CD1c-positive myeloid dendritic cell (primary cell): ENCODE data around the gene ZNF200.
"Not testable (repeated sequence)": the region's sequence is repeated elsewhere in the genome, so short reads cannot be mapped to it uniquely, and the experiment has no call there.

Experiments
- DNase-seq: peaks from one replicate; pipeline ENCODE4 v3.0.0-alpha.2; 2016; ENCODE audit errors: extremely low spot score

ZNF200 gene

GRCh38 chr16:3202903-3203539 is 31.9 kb downstream of the ZNF200 start:
- no peak for DNase-seq

- no peak for DNase-seq
Measured at GRCh38 chr16:3198334-3199072, 36.5 kb downstream of the ZNF200 start.

- not testable (repeated sequence) for DNase-seq
Measured at GRCh38 chr16:3197694-3198333, 37.1 kb downstream of the ZNF200 start.

DNA sequence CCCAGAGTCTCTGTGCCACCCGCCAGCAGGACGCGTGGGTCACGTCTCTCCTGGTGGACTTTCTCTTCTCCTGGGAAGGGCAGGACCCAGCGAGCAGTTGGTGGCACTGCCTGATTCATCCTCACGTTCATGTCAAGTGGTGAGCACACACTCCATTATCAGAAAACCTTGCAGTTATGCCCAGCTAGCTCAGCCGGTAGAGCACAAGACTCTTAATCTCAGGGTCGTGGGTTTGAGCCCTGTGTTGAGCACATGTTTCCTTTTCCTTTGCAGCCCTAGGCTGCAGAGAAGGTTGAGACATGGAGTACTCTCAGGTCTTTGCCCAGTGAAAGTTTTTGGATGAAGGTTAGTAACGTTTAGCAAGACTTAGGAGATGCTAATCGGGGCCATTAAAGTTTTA is 39.0 kb downstream of the ZNF200 start:
- DNase-seq = no peak

DNA sequence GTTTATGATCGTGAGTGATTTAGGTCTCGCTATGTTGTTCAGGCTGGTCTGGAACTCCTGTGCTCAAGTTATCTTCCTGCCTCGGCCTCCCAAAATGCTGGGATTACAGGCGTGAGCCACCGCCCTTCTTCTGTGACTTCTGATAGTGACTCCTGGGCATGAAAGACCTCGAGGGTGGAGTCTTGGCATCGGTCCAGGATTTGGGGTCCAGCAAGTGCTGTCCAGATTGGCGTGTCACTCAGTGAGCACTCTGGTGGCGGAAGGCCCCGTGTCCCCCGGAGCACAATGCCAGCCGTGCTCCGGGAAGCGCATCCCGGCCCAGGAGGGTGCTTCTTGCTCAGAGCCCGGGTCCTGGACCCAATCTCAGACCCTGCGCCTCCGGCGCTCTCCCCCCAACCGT is 40.2 kb downstream of the ZNF200 start:
- DNase-seq = no peak

DNA sequence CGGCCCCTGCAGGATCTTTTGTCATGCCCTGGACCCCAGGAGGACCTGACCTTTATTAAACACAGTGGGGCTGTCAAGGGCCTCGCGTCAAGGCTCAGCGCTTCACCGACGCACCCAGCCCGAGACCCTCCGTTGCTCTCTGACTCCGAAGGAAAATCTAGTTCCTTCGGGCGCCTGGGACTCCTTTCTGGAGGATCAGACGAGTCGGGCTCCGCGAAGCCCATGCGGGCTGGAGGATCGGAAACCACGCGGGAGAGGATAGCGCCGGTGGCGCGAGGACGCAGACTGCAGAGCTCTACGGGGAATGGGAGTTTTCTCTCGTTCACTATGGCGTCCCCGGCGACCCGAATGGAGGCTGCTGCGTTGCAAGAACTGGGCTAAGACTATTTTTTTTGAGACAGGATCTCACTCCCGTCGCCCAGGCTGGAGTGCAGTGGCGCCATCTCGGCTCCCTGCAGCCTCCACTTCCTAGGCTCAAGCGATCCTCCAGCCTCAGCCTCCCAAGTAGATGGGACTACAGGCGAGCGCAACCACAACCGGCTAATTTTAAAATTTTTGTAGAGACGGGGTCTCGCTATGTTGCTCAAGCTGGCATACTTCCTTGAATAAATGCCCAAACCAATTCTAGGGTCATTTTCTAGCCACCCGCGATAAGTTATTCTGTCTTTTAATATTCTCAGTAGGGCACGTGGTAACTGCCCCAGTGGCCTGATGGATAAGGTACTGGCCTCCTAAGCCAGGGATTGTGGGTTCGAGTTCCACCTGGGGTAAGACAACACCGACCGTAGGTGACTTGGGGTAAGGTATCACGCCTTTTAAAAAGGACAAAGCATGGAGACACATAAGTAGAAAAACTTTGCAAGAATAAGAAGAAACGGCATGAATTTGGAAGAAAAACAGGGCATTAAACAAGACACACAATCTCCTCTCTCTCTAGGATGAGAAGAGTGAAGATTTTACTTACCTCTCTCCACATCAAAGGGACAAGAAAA is 41.4 kb downstream of the ZNF200 start:
- DNase-seq = no peak

- DNase-seq = no peak
Measured at GRCh38 chr16:3192476-3193019, 42.4 kb downstream of the ZNF200 start.

DNA sequence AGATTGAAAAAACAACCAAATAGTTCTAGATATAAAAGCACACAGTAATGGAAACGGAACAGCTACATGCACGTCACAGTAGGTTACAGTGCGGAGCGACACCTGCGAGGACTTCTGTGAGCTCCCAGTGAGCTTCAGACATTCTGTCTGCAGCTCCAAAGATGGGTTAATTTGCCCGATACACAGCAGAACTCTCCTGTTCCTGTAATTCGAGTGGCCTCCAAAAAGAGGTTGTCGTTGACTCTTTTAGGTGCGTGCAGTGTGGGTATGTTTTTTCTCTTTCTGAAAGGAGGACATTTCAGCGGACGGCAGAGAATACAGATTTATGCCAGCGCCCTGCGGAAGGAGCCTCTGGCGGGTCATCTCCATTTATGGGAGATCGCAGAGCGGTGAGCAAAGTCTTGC is 44.0 kb downstream of the ZNF200 start:
- DNase-seq = no peak

DNA sequence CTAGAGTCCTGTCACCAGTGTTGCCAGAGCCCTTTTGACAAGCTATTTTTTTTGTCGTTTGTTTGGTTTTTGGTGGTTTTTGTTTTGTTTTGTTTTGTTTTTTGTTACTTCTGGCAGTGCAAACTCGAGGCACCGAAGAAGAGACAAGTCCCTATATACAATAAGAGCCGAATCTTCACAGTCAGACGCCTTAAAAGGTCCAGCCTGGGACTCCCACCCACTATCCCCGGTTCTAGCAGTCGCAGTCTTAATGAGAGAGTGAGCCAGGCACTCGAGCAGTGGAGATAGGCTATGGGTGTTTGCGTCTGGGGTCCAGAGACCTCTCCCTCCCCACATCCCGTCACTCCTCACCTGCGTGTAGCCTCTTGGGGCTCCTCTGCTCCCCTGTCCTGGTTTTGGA is 45.1 kb downstream of the ZNF200 start:
- no peak for DNase-seq

- DNase-seq = no peak
Measured at GRCh38 chr16:3188925-3189825, 45.8 kb downstream of the ZNF200 start.

GRCh38 chr16:3188675-3188924 is 46.4 kb downstream of the ZNF200 start:
- no peak for DNase-seq

GRCh38 chr16:3187798-3188674 is 46.9 kb downstream of the ZNF200 start, which contains the start of gene OR1F1:
OR1F1 (plus strand) TSS chr16:3188204.
- no peak for DNase-seq

DNA sequence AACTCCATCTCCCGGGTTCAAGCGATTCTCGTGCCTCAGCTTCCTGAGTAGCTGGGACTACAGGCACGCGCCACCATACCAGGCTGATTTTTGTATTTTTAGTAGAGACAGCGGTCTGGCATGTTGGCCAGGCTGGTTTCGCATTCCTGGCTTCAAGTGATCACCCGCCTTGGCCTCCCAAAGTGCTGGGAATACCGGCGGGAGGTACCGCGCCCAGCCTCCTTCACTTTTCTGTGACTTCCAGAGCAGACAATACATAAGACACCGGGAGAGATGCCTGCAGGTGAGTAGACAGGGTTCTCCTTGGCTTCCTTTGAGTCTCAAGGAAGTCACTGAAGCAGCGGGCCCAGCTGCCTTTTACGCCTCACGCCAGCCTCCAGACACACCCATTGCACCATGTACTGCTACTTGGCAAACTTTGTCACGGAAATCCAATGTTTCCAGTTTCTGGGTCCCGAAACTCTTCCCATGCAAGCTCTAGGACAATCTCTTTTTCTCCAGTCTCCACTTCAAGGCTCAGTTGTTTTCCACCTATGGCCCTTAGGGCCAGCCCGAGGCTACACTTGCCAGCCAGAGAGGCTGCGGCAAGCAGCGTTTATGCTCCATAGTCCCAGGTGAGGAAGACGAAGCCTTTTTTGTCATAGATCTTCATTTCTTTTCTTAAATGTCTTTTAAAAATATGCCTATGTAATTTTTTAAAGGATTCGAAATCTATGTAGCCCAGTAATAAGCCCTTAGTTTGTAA is 47.8 kb downstream of the ZNF200 start:
- DNase-seq = no peak

- DNase-seq = no peak
Measured at GRCh38 chr16:3183445-3184139, 51.4 kb downstream of the ZNF200 start.

- no peak for DNase-seq
Measured at GRCh38 chr16:3182608-3183444, 52.1 kb downstream of the ZNF200 start.

GRCh38 chr16:3182293-3182607 is 52.7 kb downstream of the ZNF200 start:
- DNase-seq = not testable (repeated sequence)

GRCh38 chr16:3180445-3180878 is 54.5 kb downstream of the ZNF200 start:
- DNase-seq = no peak

GRCh38 chr16:3179651-3180050 is 55.3 kb downstream of the ZNF200 start:
- DNase-seq = no peak
